GM10266 (cell line): ENCODE measurements around the gene CCDC198.

Experiments used
- DNase-seq: peaks from one replicate; pipeline ENCODE4 v3.0.0; 2012; ENCODE audit errors: extremely low spot score
- TF ChIP-seq, protein P1 (sequence below): IDR thresholded peaks from 2 replicates; pipeline ENCODE4 v1.5.1; 2012; ENCODE audit warnings: mild to moderate bottlenecking, low read depth; ENCODE audit not compliant: control insufficient read depth, insufficient read depth; ENCODE audit errors: missing control alignments

CCDC198 gene, protein sequence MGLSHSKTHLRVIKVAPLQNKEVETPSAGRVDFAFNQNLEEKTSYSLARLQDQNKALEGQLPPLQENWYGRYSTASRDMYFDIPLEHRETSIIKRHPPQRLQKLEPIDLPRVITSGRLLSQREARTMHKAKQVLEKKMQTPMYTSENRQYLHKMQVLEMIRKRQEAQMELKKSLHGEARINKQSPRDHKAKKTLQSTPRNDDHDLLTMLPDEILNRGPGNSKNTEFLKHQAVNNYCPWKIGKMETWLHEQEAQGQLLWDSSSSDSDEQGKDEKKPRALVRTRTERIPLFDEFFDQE

DNA sequence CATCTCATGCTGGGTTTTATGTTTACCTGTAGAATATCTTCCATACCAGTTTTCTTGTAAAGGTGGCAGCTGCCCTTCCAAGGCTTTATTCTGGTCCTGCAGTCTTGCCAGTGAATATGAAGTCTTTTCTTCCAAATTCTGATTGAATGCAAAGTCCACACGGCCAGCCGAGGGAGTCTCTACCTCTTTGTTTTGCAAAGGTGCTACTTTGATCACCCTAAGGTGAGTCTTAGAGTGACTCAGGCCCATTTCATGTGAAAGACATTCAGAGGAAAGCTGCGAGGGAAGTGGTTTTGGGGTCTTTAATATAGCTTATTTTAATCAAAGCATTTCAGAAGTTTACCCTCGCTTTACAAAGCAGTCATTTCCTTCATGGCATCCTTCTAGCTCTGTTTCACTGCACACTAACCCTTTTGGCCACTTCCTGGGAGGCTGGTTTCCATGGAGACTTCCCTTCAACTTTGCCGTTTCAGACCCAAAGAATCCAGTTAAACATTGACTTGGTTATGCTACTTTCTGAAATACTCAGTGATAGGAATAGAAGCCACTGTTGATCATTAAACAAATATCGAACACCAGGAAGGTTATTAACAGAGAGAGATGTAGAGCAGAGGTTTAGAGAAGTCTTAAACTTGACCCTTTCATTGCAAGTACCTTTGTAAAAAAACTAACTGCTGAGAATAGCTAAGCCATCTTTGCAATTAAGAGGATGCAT lies at the start of gene CCDC198:
CCDC198 (minus strand) TSS at position 391 of the 715 bp plus-strand sequence; CDS start at position 249, 142 bp downstream.
- no peak for DNase-seq
- TF ChIP-seq, protein P1, sequence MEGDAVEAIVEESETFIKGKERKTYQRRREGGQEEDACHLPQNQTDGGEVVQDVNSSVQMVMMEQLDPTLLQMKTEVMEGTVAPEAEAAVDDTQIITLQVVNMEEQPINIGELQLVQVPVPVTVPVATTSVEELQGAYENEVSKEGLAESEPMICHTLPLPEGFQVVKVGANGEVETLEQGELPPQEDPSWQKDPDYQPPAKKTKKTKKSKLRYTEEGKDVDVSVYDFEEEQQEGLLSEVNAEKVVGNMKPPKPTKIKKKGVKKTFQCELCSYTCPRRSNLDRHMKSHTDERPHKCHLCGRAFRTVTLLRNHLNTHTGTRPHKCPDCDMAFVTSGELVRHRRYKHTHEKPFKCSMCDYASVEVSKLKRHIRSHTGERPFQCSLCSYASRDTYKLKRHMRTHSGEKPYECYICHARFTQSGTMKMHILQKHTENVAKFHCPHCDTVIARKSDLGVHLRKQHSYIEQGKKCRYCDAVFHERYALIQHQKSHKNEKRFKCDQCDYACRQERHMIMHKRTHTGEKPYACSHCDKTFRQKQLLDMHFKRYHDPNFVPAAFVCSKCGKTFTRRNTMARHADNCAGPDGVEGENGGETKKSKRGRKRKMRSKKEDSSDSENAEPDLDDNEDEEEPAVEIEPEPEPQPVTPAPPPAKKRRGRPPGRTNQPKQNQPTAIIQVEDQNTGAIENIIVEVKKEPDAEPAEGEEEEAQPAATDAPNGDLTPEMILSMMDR = no peak

DNA sequence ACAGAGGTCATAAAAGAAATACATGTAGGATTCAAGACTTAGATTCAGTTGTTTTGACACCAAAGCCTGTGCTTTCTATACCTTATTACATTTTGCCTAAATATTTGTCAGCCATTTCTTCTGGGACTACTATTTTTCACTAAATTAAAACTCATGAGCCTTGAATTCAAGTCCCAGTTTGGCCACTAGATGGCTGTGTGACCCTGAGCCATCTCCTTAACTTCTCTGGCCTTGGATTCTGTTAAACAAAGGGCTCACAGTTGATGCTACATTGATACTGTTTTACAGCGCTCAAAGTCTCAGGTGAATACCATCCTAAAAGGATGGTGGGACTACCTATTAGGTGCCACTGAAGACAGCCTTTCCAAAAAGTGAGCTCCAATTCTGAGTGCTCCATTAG lies 39.6 kb upstream of the CCDC198 start:
- DNase-seq = no peak
- TF ChIP-seq, protein P1 = peak; percentile 35

DNA sequence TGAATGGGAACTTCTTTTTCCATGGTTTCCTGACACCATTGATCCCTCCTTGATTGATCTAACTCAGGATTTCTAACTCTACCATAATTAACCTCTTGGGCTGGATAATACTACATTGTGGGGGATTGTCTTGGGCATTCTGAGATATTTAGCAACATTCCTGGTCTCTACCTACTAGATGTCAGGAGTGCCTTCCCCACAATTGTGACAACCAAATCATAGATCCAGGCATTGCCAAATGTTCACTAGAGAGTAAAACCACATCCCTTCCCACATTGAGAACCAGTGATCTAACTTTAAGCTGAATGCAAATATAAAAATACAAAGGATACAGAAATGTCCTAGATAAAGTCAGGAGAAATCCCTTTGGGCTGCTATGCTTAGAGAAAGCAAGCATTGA lies 36.9 kb upstream of the CCDC198 start:
- TF ChIP-seq, protein P1 = no peak
- no peak for DNase-seq

DNA sequence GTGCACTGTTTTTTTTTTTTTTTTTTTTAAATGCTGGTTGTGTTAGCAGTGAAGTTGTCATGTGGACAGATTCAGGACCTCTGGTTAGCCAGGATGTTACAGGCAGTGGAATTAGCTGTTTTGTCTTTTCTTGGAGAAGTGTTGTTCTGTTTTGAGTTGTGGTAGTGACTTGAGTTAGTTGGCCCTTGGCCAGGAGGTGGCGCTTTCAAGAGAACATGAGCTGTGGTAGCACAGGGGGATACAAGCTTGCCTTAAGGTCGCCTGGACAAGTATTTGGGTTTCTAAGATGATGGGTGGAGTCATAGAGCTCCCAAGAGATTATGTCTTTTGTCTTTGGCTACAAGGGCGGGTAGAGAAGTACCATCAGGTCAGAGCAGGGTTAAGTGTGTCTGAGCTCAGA lies 33.3 kb upstream of the CCDC198 start:
- TF ChIP-seq, protein P1 = no peak
- no peak for DNase-seq

DNA sequence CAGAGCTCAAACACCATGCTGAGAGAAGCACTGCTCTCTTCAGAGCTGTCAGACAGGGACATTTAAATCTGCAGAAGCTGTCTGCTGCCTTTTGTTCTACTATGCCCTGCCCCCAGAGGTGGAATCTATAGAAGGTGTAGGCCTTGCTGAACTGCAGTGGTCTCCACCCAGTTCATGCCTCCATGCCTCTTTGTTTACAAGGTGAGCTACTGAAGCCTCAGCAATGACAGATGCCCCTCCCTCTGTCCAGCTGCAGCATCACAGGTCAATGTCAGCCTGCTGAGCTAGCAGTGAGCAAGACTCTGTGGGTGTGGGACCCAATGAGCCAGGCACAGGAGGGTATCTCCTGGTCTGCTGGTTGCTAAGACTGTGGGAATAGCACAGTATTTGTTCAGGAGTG lies 25.4 kb upstream of the CCDC198 start:
- TF ChIP-seq, protein P1 = no peak
- DNase-seq = no peak

DNA sequence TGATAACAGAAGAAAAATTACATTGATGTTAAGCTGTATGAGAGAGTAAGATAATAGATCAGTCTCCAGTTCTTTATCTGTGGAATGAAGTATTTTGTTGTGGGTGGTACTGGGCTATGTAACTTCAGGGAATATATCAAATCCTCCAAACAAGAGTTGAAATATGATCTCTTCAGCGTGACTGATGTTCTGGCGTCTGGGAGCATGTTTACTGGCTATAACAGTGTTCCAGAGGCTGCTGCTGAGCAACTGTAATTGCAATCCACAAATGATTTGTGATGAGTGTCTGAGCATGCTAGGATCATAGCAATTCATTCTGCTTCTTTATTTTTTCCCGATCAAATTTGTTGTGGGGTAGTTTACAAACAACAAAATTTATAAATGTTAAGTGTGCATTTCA lies 18.6 kb upstream of the CCDC198 start:
- no peak for DNase-seq

More for the DNA sequence above, 18.6 kb upstream of the CCDC198 start:
- TF ChIP-seq, protein P1 = no peak
